Fibroblast of lung (primary cell): ENCODE data around the gene TARS1. TPM values are rescaled to one million over a fixed set of nuclear protein-coding genes. Genes with fewer than 3 reads are reported as not detected.

Experiments
- DNase-seq, 2 donors: peaks; one replicate each; pipeline versions ENCODE4 v3.0.0 to v3.0.0-alpha.2; 2010; ENCODE audit warnings: low read depth in 2 of 2
- H2AFZ ChIP-seq: 2 replicates; pipeline ENCODE4 v1.5.1; 2012; ENCODE audit warnings: low read length, control low read depth, inconsistent platforms
- H3K27ac ChIP-seq: 2 replicates; pipeline ENCODE4 v1.5.1; 2011; ENCODE audit warnings: low read length, control low read depth; ENCODE audit not compliant: insufficient read depth
- H3K27me3 ChIP-seq: 2 replicates; pipeline ENCODE4 v1.5.1; 2011; ENCODE audit warnings: mild to moderate bottlenecking, low read length; ENCODE audit not compliant: control insufficient read depth, insufficient read depth
- H3K36me3 ChIP-seq: 2 replicates; pipeline ENCODE4 v1.5.1; 2011; ENCODE audit warnings: low read length; ENCODE audit not compliant: control insufficient read depth, insufficient read depth
- H3K4me1 ChIP-seq: 2 replicates; pipeline ENCODE4 v1.5.1; 2011; ENCODE audit warnings: low read length; ENCODE audit not compliant: control insufficient read depth, insufficient read depth; ENCODE audit errors: extremely low read depth
- H3K4me2 ChIP-seq: 2 replicates; pipeline ENCODE4 v1.5.1; 2011; ENCODE audit warnings: low read length, control low read depth; ENCODE audit not compliant: insufficient read depth; ENCODE audit errors: extremely low read depth
- H3K4me3 ChIP-seq, 4 experiments: fragments of 200-600 bp in 1 of 4; sonication (generic) in 1 of 4; replicated peaks in 1 of 4; 2 replicates each; pipeline ENCODE4 v1.5.1; 2011 to 2016; ENCODE audit warnings: low read length in 4 of 4, low read depth in 3 of 4, mild to moderate bottlenecking in 3 of 4, control low read depth in 2 of 4, inconsistent platforms in 1 of 4, mixed read lengths in 1 of 4; ENCODE audit not compliant: insufficient read depth in 1 of 4; ENCODE audit errors: control extremely low read depth in 1 of 4
- H3K79me2 ChIP-seq: 2 replicates; pipeline ENCODE4 v1.5.1; 2012; ENCODE audit warnings: mild to moderate bottlenecking, low read length, inconsistent platforms; ENCODE audit not compliant: control insufficient read depth, insufficient read depth
- H3K9ac ChIP-seq: 2 replicates; pipeline ENCODE4 v1.5.1; 2011; ENCODE audit warnings: mild to moderate bottlenecking, low read length, control low read depth; ENCODE audit not compliant: insufficient read depth
- H3K9me3 ChIP-seq: 2 replicates; pipeline ENCODE4 v1.5.1; 2012; ENCODE audit warnings: low read depth, low read length; ENCODE audit not compliant: control insufficient read depth, insufficient read depth
- H4K20me1 ChIP-seq: 2 replicates; pipeline ENCODE4 v1.5.1; 2011; ENCODE audit warnings: low read length; ENCODE audit not compliant: control insufficient read depth, insufficient read depth; ENCODE audit errors: extremely low read depth
- EZH2 ChIP-seq: IDR thresholded peaks from 2 replicates; pipeline ENCODE4 v1.5.1; 2012; ENCODE audit warnings: low read length, control low read depth, mild to moderate bottlenecking; ENCODE audit errors: missing control alignments
- polyA plus RNA-seq, 2 donors: library from polyadenylated mRNA; depleted of rRNA in 1 of 2; stranded (reverse) in 1 of 2; unstranded in 1 of 2; fragments of >200 nt; gene quantifications; 2 replicates each; pipeline ENCODE4 v1.2.1, GENCODE V29; 2011 to 2012; ENCODE audit warnings: missing spikeins in 1 of 2
- total RNA-seq: library from RNA; depleted of rRNA; stranded (reverse); fragments of >200 nt; gene quantifications from 2 replicates; pipeline ENCODE4 v1.2.1, GENCODE V29; 2014
- TF ChIP-seq, protein P1 (sequence below), 2 donors: IDR thresholded peaks in 1 of 2; conservative IDR thresholded peaks in 1 of 2; 1 replicate in 1 of 2; 2 replicates in 1 of 2; pipeline ENCODE4 v1.5.1; 2011 to 2012; ENCODE audit warnings: low read length in 2 of 2, control low read depth in 1 of 2, inconsistent platforms in 1 of 2, low read depth in 1 of 2, mild to moderate bottlenecking in 1 of 2

TARS1 gene
- total and polyA plus RNA-seq, 2 donors (not counting 1 experiment from before 2014, with no cell fraction given): 130 to 368 TPM

- Histone ChIP-seq H3K9ac (no peak overlapping the region), H3K4me1 (no peaks in the 10 kb centered on the region), H2AFZ (no peak overlapping the region), H3K27me3 (no peaks in the 10 kb centered on the region), H3K27ac (no peak overlapping the region), H3K9me3 (no peaks in the 10 kb centered on the region), H3K4me2 (no peak overlapping the region), H4K20me1 (no peaks in the 10 kb centered on the region), H3K79me2 (no peaks in the 10 kb centered on the region), H3K4me3 (no peak overlapping the region), H3K36me3 (no peaks in the 10 kb centered on the region)
- TF ChIP-seq, protein P1, sequence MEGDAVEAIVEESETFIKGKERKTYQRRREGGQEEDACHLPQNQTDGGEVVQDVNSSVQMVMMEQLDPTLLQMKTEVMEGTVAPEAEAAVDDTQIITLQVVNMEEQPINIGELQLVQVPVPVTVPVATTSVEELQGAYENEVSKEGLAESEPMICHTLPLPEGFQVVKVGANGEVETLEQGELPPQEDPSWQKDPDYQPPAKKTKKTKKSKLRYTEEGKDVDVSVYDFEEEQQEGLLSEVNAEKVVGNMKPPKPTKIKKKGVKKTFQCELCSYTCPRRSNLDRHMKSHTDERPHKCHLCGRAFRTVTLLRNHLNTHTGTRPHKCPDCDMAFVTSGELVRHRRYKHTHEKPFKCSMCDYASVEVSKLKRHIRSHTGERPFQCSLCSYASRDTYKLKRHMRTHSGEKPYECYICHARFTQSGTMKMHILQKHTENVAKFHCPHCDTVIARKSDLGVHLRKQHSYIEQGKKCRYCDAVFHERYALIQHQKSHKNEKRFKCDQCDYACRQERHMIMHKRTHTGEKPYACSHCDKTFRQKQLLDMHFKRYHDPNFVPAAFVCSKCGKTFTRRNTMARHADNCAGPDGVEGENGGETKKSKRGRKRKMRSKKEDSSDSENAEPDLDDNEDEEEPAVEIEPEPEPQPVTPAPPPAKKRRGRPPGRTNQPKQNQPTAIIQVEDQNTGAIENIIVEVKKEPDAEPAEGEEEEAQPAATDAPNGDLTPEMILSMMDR (conservative IDR thresholded peaks at IDR 0.05 in 1 of 2, IDR thresholded peaks at IDR 0.05 in 1 of 2; ENCODE audit: low read depth in 1 of 2, low read length in 2 of 2): no peak
- TF ChIP-seq EZH2: no peak
- DNase-seq: no peak
Observed at GRCh38 chr5:33516421-33516820, 75.7 kb downstream of the TARS1 start.
